ENCODE data around the gene DCUN1D3. TPM values are rescaled to one million over a fixed set of nuclear protein-coding genes. Genes with fewer than 3 reads are reported as not detected.

Gene DCUN1D3
- total RNA-seq, 1 donor from 2014 or later = 12.9 TPM

DNA sequence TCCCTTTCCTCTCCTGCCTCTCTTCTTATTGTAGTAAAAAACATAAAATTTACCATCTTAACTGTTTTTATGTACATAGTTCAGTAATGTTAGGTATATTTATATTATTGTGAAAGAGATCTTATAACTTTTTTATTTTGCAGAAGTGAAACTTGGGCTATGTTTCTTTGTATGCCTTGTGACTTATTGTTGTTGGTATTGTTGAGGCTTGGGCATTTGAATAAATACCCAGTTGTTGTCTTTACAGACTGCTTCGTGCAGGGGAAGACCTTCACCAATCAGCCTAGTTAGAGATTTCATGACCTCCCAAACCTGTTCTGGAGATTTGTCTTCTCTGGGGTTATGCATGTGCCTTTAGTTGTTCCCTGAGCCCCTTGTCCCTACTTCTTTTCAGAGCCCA is 61.9 kb downstream of the DCUN1D3 start:
- peaks cover 32% of the 10 kb centered on the region for H3K36me3 Mint-ChIP-seq
- no peak overlapping the region for H3K27ac Mint-ChIP-seq
- TF ChIP-seq, protein P1, sequence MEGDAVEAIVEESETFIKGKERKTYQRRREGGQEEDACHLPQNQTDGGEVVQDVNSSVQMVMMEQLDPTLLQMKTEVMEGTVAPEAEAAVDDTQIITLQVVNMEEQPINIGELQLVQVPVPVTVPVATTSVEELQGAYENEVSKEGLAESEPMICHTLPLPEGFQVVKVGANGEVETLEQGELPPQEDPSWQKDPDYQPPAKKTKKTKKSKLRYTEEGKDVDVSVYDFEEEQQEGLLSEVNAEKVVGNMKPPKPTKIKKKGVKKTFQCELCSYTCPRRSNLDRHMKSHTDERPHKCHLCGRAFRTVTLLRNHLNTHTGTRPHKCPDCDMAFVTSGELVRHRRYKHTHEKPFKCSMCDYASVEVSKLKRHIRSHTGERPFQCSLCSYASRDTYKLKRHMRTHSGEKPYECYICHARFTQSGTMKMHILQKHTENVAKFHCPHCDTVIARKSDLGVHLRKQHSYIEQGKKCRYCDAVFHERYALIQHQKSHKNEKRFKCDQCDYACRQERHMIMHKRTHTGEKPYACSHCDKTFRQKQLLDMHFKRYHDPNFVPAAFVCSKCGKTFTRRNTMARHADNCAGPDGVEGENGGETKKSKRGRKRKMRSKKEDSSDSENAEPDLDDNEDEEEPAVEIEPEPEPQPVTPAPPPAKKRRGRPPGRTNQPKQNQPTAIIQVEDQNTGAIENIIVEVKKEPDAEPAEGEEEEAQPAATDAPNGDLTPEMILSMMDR (conservative IDR thresholded peaks at IDR 0.05) = no peak
- peaks cover 7% of the 10 kb centered on the region for H3K9me3 Mint-ChIP-seq
- no peak for DNase-seq (ENCODE audit: extremely low spot score, unreplicated experiment)
- H3K4me1 Mint-ChIP-seq (ENCODE audit: unreplicated experiment) = no peaks in the 10 kb centered on the region
- no peaks in the 10 kb centered on the region for H3K27me3 Mint-ChIP-seq
- no peak overlapping the region for H3K4me3 Mint-ChIP-seq

DNA sequence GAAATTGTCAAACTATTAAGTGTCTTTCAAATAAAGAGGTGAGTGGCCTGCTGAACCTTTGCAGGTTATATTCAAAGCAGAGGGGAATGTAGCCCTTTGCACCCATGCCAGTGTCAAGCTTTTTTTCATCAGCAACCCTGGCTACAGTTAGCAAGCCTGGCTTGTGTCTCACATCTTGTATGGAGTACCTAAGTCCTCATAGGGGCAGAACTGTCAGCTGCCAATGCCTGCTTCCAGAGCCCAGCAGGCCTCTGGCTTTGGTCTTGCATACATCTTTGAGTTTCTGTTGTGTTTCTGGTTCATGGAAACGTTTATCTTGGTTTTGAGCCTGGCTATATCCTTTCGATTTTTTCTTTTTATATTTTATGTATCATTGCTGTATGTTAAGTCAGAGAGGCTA is 67.1 kb downstream of the DCUN1D3 start:
- Mint-ChIP-seq H3K27ac (no peak overlapping the region), H3K36me3 (peaks cover 25% of the 10 kb centered on the region), H3K4me3 (no peak overlapping the region), H3K4me1 (ENCODE audit: unreplicated experiment) (no peaks in the 10 kb centered on the region), H3K9me3 (peaks cover 7% of the 10 kb centered on the region), H3K27me3 (no peaks in the 10 kb centered on the region)
- TF ChIP-seq, protein P1 (conservative IDR thresholded peaks at IDR 0.05) = no peak
- DNase-seq (ENCODE audit: extremely low spot score, unreplicated experiment) = no peak

DNA sequence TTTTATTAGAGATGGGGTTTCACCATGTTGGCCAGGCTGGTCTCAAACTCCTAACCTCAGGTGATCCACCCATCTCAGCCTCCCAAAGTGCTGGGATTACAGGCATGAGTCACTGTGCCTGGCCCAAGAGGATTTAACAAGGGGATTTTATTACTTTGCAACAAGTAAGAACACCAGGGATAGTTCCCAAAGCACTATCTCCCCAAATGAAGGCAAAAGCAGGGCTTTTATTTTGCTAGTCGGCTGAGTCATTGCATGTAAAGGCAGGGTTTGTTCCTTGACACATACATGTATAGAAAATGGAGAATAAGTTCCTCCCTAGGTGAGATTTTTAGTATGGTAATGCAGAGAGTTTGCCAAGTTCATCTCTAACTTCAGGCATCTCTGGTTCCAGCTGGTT is 69.8 kb downstream of the DCUN1D3 start:
- Mint-ChIP-seq H3K27ac (no peak overlapping the region), H3K4me3 (no peak overlapping the region), H3K9me3 (no peaks in the 10 kb centered on the region), H3K36me3 (peaks cover 9% of the 10 kb centered on the region), H3K27me3 (no peaks in the 10 kb centered on the region), H3K4me1 (ENCODE audit: unreplicated experiment) (no peaks in the 10 kb centered on the region)
- DNase-seq (ENCODE audit: extremely low spot score, unreplicated experiment) = no peak
- TF ChIP-seq, protein P1 (conservative IDR thresholded peaks at IDR 0.05) = no peak

DNA sequence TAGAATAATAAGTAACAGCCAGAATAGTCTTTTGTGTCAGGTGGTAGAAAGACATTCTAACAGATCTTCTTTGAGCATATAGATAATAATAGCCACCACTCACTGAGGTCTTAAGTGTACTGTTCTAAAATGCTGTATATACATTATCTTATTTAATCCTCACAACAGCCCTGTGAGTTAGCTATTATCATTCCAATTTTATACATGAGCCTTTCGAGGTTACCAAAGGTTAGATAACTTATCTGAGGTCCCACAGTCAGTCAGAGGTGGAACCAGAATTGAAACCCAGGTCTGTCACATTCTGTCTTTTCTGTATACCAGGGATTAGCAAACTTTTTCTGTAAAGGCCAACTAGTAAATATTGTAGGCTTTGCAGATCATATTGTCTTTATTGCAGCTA is 70.6 kb downstream of the DCUN1D3 start:
- no peaks in the 10 kb centered on the region for H3K4me1 Mint-ChIP-seq (ENCODE audit: unreplicated experiment)
- TF ChIP-seq, protein P1 (conservative IDR thresholded peaks at IDR 0.05) = no peak
- no peaks in the 10 kb centered on the region for H3K9me3 Mint-ChIP-seq
- H3K4me3 Mint-ChIP-seq = no peak overlapping the region
- H3K36me3 Mint-ChIP-seq = peaks cover 2% of the 10 kb centered on the region
- no peak for DNase-seq (ENCODE audit: extremely low spot score, unreplicated experiment)
- H3K27me3 Mint-ChIP-seq = no peaks in the 10 kb centered on the region
- no peak overlapping the region for H3K27ac Mint-ChIP-seq

DNA sequence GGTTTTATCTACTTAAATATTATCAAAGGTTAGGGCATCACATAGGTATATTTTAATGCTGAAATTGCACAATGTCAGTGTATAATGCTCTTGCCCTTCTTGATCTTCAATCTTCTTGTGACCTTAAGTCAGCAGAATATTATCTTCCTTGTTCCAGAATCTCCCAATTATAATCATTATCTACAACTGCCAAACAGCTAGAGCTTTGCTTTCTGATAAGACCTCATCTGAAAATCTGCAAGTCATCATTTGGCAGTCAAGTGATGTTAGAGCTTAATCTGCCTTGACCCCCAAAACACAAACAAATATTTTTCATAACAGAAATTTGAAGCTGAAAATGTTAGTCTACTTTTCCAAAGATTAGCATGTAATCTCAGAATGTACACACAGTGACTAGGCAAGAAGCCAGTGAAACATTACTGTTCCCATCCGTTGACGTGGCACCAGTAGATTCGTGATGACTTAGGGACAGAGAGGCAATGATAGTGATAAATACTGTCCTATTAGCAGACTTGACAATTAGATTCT is 74.1 kb downstream of the DCUN1D3 start:
- no peaks in the 10 kb centered on the region for H3K27me3 Mint-ChIP-seq
- no peak for DNase-seq (ENCODE audit: extremely low spot score, unreplicated experiment)
- H3K4me1 Mint-ChIP-seq (ENCODE audit: unreplicated experiment) = no peaks in the 10 kb centered on the region
- H3K9me3 Mint-ChIP-seq = no peaks in the 10 kb centered on the region
- TF ChIP-seq, protein P1 (conservative IDR thresholded peaks at IDR 0.05) = no peak
- peaks cover 4% of the 10 kb centered on the region for H3K36me3 Mint-ChIP-seq
- H3K27ac Mint-ChIP-seq = peak overlapping the region; percentile 50
- no peak overlapping the region for H3K4me3 Mint-ChIP-seq
